ENCODE results near the gene WDCP.

GRCh38 chr2:24011250-24012104, 35.7 kb downstream of the WDCP start:
- no peak for TF ChIP-seq CTCF (IDR thresholded peaks at IDR 0.05)
- no peak for TF ChIP-seq POLR2A (IDR thresholded peaks at IDR 0.05)

Data from body of pancreas (tissue), 4 donors.